Esophagus mucosa (tissue), 1 donor: ENCODE results near the gene CAPN15. TPM values are rescaled to one million over a fixed set of nuclear protein-coding genes. Genes with fewer than 3 reads are reported as not detected.

Experiments used
- ATAC-seq: fragments of 200-7000 bp; cut with Tn5 transposase; one replicate; pipeline ENCODE4 v1.9.1; 2020
- total RNA-seq: library from RNA; stranded (reverse); gene quantifications from one replicate; pipeline ENCODE4 v1.2.4, GENCODE V29; 2023
- donor health status: DM: yes; HTN: yes; CAD: no.

The CAPN15 gene
- total RNA-seq, 1 donor from 2014 or later: 27.1 TPM

DNA sequence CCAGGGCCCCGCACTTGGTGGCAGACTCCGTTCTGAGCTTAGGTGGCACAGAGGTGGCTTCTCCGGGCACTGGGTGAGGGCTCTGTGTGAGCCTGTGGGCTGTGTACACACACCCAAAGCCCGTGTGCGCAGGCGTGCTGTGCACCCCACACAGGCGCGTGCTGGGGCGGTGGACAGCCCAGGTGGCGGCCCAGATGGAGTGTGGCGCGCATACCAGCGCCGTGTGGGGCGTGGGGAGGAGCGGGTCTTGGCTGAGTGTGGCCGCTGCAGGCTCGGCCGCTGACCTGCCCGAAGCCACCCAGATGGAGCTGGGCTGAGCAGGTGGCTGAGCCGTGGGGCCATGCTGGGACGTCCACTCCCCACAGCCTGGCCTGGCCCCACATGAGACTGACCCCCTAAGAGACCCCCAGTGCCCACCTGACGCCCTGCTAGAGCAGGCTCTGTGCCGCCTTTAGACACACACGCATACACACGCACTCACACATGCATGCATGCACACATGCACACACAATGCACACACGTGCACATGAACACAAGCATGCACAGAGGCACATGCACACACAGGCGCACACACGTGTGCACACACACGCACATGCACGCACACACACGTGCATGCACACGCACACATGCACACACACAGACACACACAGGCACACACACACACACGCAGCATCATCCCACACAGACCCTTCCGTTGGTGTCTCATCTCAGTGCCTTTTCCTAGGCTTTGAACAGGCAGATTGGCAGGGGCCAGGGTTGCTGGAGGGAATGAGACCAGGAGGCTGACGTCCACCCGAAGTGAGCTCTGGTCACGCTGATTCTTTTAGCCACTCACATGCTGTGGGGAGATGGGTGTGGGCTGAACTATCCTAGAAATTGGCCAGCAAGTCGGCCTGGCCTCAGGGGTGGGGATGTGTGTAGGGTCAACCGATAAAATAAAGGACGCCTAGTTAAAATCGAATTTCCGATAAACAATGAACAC is 34.7 kb downstream of the CAPN15 start:
- ATAC-seq: no peak

DNA sequence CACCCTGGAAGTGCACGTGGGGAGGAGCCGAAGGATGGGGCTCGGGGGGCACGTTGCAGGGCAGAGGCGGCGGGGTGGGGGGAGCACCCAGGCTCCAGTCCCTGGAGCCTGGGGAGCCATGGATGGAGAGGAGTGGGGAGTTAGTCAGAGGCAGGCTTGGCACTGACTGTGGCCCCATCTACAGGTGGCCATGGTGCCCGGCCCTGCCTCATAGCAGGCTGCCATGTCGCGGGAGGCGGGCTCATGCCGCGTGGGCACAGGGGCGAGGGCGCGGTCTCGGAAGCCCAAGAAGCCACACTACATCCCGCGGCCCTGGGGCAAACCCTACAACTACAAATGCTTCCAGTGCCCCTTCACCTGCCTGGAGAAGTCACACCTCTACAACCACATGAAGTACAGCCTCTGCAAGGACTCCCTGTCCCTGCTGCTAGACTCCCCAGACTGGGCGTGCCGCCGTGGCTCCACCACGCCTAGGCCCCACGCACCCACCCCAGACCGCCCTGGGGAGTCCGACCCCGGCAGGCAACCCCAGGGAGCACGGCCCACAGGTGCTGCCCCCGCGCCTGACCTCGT is 35.6 kb downstream of the CAPN15 start:
- no peak for ATAC-seq

DNA sequence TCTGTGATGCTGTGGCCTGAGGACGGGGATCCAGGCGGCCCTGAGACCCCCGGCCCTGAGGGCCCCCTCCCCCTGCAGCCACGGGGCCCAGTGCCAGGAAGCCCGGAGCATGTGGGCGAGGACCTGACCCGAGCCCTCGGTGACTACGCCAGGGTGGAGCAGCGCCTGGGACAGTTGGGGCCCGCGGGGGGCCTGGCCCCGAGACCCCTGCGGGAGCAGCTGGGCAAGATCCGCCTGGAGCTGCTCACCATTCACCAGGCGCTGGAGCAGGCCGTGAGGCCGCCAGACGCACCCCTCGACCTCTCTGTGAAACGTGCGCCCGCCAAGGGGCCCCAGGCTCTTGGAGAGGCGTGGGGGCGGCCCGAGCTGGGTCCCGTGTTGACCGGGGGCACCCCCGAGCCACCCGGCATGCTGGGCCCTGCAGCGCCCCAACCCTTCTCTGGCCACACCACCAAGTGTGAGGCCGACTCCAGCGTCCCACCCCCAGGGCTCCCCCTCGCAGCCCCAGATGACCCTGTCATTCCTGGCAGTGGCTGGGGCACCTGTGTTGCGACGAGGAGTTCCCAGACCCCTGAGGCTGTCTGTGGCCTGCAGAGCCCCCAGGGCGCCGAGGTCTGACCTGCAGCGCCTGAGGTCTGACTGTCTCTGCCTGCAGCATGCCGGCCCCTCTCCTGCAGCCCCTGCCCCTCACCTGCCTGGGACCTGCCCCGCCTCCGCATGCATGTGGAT is 37.3 kb downstream of the CAPN15 start:
- no peak for ATAC-seq

DNA sequence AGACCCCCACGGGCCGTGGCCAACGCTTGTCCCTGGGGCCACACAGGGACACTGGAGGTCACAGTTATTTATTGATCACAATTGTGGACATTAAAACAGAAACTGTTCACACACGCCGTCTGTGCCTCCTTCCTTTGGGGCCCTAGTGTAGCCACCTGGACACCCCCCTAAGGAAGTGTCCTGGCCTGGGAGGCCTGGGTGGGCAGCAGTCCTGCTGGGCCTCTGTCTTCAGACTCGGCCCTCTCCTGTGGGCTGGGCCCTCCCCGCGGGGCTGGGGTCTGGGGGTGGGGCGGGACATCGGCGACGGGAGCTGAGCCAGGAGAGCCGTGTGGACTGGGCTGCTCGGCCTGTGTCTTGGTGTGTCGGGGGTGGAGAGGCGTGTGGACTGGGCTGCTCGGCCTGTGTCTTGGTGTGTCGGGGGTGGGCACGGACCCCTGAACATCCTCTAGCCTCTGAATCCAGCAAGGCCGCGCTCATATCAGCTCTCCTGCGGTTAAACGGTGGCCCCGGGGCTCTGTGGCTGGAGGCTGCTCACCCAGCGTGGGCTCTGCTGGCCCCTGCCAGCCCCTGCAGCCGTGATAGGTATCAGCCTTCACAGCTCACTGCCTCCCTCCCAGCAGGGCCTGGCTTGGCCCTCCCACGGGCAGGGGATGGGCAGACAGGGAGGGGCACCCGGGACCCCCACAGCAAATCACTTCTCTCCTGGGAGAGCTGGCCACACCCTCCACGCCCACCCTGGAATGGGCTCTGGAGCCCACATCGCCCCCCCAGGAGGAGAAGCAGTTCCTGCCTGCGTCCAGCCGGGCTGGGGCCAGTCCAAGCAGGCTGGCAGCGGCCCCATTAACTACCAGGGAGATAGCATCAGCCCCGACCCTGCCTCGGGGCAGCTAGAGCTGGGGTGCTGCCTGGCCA is 38.2 kb downstream of the CAPN15 start:
- ATAC-seq: no peak

DNA sequence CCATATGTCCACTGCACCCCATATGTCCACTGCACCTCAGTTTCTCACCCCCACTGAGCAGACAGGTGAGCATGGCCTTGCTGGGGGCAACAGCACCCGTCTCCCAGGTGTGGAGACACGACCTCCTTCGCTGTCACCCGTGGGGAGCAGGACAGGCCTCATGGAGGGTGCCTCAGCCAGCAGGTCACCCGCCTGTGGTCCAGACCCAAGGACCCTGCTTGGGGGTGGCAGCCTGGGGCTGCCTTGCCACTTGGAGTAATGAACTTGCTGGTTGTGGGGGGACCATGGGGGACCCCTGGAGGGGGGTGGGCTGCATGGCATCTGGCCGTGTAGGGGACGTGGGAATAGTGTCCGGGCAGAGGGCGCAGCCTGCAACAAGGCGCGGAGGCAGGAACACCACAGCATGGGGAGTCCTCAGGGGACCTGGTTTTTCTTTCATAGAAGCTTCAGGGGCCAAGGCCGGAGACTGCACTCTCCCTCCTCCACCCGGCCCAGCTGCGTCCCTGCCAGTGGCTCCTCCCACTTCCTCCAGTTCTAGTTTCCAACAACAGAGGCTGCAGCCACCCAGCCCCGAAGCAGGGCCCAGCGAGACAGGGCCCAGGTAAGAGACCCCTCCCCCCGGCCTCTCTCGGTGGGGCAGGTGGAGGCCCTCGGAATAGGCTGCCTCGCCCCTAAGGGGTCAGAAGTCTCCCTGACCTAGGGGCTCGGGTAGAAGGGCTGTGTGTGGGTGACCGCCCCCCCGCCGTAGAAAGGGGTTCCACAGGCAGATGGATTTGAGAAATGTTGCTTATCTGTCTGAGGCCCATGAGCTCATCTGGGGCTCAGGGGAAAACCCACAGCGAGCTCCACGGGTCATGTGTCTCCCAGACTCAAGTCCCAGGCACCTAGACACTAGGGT is 39.2 kb downstream of the CAPN15 start, which contains the start of gene NHLRC4:
TSS of gene NHLRC4 (plus strand) at position 531 of the 898 bp plus-strand sequence. CDS start 1,043 bp downstream, outside the sequence.
- ATAC-seq: peak; percentile 2

DNA sequence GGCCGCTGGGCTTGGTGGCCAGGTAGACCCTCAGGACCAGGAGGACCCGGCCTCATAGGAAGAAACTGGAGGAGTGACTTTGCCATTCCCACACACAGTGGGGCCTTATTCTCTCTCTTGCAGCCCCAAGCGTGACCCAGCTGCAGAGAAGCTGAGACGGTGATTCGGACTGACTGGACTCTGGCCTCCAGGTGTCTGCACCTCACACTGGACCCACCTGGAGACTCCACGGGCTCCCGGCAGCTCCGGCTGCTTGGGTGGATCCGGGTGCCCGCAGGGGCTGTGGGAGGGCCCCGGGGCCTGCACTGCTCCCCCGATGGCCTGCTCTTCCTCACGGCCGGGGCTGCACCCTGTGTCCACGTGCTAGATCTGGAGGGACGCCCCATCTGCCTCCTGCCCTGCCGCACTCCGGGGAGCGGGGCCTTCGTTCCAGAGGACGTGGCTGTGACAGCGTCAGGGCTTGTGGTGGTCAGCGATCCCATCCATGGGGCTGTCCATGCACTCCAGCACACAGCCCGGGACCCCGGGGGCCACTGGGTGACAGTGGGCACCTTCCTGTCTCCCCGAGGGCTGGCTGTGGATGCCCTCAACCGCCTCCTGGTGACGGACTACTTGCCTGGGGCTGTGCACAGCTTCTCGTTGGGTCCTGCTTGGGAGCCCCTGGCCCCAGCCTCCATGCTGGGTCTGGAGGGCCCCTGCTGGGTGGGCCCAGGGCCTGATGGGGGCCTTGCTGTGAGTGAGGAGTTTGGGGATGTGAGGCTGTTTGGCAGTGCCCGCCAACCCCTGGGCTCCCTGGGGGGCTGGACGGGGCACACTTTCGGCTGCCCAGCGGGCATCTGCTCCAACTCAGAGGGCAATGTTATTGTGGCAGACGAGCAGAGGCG is 40.1 kb downstream of the CAPN15 start:
- no peak for ATAC-seq

DNA sequence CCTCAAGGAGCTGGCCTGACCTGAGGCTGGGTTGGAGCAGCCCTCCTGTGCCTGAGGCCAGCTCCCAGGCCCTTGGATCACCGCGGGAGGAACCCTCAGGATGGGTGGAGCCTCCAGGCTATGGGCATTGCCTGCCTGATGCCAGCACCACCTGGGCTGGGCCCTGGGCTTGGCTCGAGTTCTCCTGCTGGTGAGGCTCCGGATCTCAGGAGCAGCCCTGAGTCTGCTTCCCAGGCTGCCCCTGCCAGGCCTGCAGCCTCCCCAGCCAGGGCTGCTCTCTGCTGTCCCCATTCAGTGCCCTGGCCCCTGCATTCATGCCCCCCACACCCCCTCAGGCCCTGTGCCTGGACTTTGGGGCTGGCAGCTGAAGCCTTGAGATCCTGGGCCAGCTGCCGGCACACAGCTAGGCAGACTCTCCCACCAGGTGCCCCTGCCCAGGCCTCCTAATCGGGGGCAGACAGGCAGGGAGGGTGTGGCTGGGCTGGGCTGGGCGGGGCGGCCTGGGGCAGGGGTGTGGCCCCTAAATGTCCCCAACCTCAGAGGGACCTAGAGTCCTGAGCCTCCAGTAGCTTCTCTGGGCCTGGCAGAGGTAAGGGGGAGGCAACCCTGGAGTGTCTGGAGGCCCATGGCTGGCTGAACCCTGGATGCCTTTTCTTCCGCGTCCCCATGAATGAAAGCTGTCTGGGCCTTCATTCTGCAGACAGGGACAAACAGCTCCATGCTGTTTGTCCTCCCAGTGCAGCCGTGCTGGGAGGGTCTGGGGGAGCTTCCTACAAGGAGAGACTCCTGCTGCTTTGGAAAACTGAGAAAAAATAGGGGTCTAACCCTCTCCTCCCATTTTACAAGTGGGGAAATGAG is 41.1 kb downstream of the CAPN15 start:
- peak; percentile 5 for ATAC-seq

DNA sequence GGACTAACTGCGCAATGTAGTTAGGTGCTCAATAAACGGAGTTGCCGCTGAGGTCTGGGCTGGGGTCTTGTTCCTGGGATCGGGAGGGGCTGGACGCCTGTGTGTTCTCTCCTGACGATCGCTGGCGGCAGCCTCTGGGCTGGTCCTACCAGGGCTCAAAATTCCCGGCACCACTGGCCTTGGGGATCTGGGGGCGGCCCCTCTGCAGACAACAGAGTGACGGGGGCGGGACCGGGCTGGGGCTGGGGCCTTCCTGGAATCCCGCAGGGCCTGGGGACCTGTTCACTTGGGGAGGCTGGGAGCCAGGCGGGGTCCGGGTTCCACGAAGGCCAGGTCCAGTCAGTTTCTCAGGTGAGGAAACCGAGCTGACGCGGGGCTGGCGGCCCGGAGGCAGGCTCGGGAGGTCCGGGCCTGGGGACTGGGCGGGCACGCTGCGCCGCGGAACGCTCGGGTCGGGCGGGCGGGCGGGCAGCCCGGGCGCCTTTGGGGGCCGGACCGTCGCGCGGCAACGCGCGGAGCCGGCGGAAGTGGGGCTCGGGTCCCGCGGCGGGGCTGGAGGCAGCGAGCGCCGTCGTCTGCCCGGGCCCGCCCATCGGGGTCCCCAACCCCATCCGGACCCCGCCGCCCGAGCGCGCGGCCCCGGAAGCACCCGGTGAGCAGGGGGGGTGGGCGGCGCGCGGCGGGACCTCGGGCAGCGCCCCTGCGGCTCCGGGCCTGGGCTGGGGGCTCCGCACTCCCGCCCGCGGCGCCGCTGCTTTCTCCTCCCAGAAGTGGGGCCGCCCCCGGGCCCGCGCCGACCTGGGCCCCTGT is 42.1 kb downstream of the CAPN15 start, which contains the start of gene PIGQ:
TSS of gene PIGQ (plus strand) at position 524 of the 810 bp plus-strand sequence. CDS start 4,107 bp downstream, outside the sequence.
- peak; percentile 24 for ATAC-seq

DNA sequence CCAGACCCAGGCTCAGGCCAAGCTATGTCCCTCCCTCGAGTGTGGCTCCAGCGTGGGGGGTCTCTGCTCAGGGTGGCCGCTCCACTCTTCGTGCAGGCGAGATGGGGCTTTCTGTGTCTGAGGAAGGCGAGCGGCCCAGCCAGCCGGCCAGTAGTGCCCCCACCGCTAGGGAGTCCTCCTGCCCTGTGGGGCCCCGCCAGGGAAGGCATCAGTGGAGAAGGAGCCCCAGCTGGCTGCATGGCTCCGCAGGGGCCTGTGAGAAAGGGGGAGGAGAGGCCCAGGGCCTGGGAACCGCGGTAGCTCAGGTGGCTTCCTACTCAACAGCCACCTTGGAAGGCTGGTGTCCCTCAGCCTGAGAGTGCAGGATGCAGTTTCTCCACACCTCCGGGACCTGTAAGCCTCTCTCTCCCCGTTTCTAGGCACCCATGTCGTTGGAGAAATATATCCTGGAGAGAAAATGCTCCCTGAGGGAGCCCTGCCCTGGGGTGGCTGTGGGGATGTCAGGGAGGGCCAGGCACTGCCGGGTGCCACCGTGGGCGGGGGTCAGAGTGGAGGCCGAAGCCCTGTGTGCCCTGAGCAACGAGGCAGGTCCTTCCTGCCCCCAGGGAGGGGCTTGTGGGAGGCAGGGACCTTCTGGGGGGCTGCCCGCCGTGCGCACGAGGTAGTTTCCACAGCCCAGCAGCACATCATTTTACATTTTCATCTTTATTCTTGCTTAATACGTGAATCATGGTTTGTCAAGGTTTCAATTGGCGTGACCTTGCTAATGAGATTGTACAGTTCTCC is 45.5 kb downstream of the CAPN15 start:
- ATAC-seq: no peak

DNA sequence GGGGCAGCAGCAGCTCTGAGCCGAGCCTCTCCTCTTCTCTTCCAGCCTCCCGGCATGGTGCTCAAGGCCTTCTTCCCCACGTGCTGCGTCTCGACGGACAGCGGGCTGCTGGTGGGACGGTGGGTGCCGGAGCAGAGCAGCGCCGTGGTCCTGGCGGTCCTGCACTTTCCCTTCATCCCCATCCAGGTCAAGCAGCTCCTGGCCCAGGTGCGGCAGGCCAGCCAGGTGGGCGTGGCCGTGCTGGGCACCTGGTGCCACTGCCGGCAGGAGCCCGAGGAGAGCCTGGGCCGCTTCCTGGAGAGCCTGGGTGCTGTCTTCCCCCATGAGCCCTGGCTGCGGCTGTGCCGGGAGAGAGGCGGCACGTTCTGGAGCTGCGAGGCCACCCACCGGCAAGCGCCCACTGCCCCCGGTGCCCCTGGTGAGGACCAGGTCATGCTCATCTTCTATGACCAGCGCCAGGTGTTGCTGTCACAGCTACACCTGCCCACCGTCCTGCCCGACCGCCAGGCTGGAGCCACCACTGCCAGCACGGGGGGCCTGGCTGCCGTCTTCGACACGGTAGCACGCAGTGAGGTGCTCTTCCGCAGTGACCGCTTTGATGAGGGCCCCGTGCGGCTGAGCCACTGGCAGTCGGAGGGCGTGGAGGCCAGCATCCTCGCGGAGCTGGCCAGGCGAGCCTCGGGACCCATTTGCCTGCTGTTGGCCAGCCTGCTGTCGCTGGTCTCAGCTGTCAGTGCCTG is 46.7 kb downstream of the CAPN15 start:
- no peak for ATAC-seq

DNA sequence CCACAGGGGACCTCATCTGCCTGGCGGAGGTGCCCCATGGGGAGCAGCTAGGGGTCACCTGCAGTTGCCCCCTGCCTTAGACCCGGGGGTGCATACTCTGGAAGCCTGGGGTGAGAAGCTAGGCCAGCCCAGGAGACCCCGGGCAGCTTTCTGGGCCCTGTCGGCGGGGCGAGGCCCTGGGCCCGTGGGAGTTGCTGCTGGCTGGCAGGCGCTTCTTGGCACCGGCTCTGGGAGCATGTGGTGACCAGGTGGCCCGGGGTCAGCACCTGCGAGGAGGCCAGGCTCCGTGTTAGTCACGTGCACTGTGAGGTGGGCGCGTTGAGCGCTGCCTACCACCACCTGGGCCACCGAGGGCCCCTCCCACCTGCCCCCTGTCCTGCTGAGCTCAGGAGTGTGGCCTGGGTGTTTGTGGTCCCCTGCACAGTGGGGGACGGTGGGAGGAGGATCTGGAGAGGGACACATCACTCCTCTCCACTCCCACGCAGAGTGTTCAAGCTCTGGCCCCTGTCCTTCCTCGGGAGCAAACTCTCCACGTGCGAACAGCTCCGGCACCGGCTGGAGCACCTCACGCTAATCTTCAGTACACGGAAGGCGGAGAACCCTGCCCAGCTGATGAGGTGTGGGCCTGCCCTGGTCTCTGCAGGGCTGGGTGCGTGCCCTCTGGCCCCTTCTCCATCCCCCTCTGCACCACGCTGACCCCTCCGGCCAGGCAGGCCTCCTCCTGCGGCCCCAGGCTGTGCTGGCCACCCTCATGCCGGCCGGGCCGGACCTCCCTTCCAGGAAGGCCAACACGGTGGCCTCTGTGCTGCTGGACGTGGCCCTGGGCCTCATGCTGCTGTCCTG is 48.1 kb downstream of the CAPN15 start:
- ATAC-seq: no peak

DNA sequence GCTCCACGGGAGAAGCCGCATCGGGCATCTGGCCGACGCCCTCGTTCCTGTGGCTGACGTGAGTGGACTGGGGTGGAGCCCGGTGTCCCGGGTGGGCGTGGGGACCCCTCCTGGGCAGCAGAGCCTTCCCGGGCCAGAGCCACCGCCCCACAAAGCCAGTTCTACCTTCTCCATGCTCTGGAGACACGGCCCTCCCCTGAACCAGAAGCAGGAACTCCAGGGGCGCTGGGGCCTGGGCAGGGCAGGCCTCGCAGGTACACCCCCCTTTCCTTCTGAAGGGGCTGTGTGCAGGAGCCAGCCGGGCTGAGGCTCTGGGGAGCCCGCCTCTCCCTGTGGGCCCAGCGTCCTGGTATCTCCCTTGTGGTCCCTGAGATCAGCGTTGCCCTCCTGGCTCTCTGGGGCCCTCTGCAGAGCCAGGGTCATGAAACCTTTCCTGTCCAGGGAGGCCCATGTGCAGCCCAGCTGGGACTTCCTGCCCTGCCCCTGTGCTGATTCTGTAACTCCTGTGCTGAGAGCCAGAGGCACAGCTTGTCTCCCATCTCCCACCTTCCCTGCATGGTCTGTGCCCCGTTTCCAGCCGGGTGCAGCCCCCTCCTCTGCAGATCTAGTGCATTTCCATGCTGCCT is 48.8 kb downstream of the CAPN15 start:
- no peak for ATAC-seq

DNA sequence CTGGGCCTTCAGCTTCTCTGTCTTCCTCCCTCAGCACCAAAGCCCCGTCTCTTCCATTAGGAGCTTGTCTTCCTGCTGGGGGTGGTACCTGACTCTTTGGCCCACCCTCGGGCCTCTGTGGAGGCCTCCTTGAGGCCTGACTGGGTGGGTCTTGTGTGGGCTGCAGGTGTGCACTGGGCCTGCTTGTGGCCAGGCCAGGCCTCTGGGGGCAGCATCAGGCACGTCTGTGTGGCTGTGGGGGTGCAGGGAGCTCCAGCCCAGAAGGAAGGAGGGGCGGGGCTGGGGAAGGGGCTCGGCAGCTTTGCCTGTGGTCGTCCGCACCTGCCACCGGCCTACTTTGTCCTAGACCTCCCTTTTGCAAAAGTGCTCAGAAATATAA is 49.3 kb downstream of the CAPN15 start:
- ATAC-seq: no peak

DNA sequence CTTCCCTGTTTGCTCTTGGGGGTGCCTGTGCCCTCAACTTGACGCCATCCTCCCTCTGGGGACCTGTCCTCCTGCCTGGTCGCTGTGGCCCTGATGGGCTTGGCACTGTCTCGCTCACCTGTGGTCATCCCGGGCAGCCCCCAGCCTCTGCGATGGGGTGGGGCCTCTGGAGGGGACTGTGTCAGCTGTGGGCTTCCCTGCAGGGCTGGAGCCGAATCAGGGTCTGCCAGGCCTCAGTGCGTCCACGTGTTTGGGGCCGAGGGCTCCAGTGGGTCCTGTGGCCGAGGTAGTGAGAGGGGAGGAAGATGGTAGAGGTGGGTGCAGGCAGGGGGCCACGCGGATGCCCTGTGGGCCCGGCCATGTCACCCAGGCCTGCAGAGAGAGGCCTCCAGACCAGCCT is 50.3 kb downstream of the CAPN15 start:
- no peak for ATAC-seq
